Islet precursor cell (in vitro differentiated cells): ENCODE results near the gene GALNT2.

Experiments
- DNase-seq: peaks from one replicate; pipeline ENCODE4 v3.0.0-alpha.2; 2018

Gene GALNT2

DNA sequence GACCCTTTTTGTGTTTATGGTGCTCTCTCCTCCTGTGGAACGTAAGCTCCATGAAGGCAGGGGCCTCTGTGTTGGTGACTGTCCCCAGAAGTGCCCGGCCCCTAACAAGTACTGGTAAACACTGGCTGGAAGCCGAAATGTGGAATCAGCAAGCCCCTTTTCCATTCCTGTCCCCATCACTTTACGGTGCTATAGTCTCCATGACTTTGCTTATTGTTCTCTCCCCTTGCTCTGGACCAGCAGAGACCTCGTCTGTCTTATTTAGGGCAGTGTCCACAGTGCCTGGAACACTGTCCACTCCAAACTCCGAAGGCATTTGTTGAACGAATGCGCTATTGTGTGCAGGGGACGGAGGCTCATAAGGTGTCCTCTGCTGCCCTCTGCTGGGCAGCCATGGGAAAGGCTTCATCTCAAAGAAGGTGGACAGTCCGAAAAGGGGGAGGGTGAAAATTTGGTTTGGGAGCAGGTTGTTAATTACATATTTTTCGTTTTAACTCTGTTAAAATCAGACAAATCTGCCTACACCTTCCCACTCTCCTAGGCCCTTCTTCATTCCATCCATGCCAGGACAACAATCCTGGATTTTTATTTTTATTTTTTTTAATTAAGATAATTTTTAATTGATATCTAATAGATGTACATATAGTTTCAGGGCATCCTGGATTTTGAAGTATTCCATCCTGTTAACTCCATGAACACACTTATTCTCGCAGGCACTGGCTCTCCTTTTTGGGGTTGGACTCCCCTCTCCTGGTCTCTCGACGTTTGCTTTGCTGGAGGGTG is 243.5 kb downstream of the GALNT2 start:
- peak; percentile 79 for DNase-seq

DNA sequence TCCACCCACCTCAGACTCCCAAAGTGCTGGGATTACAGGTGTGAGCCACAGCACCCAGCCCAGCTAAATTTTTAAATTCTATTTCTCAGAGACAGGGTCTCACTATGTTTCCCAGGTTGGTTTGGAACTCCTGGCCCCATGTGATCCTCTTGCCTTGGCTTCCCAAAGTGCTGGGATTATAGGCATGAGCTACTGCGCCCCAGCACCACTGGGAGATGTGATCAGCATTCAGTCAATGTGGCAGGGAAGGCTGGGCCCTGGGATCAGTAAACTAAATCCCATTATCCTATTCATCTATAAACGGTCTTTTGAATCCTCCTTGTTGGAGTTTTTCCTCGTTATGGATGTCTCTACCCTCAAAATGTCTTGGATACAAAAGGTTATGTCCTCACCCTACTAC is 245.6 kb downstream of the GALNT2 start:
- no peak for DNase-seq

DNA sequence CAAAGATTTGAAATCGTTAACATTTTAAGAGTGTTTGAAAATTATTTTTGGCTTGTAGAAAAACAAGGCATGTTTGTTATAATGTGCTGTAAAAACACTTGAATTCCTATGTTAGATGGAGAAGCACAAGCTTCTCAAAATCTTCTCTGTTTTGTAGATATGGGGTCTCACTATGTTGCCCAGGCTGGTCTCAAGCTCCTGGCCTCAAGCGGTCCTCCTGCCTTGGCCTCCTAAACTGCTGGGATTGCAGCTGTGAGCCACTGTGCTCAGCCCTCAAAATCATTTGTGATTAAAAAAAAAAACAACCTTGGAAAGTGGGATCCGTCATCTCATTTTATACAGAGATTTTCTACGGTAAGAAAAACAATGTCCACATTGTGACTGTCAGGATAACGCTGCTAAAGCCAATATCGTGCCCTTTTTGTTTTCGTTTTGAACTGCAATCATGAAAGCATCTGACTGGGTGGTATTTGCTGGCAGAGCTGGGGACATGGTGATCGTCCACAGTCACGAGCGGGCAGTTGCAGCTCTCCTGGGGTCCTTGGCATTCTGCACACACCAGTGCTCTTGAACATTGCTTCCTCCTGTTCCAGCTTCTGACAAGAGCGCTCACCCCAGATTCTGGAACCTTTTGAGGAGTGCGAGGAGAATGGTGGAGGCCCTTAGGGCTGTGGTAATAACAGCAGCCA is 246.6 kb downstream of the GALNT2 start:
- no peak for DNase-seq

DNA sequence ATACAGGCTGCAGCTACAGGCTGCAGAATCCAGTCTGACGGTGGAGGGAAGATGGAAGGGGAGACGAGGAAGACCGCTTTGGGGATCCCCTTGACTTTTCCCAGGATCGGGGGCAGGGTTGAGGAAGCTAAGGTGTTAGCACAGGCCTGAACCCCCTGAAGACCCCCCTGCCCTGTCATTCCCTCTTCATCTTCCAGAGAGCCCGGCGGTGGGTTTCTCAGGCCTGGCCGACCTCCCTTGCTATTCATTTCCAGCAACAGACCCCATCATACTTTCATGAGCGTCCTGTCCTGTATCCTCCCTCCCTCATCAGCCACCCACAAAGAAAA is 247.1 kb downstream of the GALNT2 start:
- no peak for DNase-seq

DNA sequence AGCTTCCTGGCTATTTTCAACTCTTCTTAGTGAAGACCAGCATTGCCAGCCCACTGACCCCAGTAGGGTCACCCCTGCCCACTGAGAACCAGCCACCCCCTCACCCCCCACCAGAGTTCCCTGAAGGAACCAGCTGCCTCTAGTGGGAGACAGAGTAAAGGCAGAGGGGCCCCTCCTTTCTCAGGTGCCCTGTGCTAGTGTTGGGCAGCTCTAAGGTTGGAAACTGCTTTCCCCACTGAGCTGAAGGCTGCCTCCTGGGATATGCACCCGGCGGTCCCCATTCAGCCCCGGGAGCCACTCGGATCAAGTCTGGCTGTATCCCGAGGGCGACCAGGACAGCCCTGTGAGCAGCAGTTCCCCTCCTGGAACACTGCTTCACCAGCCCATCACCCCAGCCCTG is 248.1 kb downstream of the GALNT2 start:
- no peak for DNase-seq

DNA sequence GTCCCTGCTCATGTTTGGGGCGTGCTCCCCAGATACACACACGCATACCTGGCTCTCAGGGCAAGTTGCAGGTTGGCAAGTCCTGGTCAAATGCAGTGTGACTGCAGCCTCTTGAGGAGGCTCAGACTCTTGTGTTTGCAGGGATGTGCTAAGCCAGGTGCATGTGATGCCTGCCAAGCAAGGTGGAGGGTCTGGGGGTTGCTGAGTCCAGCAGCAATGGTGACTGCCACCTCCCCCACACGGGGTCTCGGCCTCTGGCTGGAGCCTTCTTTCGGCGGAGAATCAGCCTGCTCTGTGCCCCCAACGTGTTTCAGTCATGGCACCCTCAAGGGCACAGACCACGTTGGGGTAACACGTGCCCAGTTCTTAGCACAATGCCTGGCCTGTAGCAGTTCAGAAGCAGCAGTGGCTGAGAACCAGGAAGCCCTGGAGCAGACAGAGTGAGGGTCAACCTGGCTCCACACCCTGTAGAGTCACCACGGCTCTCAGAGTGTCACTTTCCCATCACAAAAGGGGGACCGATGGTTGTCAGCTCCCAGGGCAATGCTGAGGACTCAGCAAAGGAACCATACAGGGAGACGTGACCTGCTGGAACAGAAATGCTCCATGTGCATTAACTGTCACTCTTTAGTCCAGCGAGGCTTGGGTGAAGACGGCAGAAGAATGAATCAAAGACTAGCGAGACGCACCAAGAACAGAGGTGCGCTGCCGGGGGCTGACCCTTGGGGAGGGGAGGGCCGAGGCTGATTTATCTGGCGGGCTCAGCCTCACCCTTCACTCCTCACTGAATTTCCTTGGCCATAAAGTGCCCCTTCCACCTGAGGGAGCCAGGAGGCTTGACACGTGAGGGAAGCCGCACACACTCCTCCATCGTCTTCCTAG is 250.1 kb downstream of the GALNT2 start:
- no peak for DNase-seq

DNA sequence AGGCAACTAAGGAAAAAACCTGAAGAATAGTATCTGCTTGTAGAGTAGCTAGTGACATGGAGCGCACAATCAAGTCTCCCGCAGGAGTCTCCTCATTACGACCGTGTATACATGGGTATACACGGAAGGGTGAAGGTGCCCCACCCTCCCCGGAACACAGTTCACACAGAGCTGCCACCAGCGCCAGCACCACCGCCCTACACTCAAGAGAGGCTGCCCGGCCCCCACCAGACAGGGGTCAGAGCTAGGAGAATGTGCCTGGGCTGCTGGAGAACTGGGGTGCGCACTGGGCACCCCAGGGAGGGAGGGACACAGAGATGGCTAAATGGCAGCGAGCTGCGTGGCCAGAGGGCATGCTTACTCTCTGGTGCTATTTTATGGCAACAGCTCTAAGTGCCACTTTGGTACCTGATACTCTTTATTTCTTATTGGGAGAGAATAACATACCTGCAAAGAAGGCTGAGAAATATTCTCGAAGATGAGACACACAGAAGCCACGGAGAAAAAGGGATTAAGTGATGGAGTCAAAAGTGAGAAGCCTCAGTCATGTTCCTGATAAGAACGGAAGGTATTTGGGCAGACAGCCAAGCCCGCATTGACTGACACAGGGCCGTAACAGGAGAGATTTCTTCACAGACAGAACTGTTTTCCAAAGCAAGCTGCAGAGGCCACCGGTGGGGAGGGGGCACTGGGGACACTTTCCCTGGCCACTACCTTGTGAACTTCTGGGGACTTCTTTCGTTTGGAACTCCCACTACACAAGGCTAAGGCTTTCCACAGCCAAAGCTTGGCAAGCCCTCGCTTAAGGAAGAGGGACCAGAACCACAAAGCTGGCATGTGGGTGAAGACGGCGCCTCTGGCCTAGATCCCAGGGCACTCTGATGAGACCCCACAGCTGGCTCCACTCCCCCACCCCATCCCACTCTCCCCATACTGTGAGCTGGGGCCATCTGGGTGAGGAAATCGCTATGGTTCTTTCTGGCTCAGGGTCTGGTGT is 251.1 kb downstream of the GALNT2 start:
- DNase-seq, result no peak

DNA sequence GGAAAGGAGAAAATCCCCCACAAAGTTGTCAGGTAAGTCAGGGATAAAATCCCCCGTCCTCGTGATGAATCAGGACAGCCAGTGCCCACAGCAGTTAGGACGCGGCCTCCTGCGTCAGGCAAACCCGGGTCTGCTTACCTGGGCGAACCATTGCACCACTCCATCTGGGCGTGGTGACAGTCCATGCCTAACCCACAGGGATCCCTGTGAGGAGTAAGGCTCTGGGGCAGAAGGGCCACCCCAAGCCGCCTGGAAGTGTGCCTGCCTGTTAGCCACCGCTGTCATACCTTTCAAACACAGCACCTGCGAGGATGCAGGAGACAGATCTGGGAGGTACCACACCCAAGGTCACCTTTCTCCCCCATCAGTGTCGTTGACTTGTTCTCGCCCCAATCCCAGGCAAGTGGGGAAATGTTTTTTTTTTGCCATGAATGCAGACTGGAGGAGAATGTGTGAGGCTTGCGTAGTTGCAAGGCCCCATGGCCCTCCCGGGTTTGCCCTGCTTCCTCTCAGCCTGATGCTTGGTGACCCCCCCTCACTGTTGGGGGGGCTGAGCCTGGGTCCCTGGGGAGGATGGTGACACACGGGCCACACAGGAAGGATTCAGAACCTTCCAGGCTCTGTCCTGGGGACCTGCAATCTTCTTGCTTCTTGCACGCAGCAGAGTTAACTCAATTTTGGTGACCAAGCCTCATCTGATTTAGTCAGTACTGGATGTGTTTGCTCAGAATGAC is 252.1 kb downstream of the GALNT2 start:
- no peak for DNase-seq

DNA sequence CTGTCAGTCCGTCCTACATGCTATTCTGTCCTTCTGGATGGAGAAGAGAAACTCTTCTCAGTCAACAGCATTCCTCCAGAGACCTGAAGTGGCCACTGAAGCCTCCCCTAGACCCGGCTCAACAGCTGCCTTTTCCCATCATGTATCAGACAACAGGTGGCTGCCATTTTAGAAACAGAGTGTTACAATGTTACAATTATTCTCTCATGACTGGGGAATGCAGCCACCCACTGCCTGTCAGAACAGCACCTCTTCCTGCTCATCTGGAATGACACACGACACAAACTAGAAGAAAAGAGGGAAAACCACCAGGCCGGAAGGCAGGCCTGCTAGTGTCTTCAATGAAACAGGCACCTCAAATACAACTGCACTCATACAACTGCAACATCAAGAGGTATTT is 253.8 kb downstream of the GALNT2 start:
- DNase-seq, result no peak

DNA sequence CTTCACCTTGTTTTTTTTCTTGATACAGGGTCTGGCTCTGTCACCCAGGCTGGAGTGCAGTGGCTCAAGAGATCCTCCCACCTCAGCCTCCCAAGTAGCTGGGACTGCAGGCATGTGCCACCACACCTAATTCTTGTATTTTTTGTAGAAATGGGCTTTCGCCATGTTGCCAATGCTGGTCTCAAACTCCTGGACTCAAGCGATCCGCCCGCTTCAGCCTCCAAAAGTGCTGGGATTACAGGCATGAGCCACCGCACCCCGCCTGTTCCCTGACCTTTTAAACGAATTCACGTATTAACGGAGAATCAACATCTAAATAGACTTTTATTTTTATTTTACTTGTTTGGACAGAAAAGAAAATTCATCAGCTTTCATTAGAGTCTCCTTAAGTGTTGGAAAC is 254.3 kb downstream of the GALNT2 start:
- no peak for DNase-seq

DNA sequence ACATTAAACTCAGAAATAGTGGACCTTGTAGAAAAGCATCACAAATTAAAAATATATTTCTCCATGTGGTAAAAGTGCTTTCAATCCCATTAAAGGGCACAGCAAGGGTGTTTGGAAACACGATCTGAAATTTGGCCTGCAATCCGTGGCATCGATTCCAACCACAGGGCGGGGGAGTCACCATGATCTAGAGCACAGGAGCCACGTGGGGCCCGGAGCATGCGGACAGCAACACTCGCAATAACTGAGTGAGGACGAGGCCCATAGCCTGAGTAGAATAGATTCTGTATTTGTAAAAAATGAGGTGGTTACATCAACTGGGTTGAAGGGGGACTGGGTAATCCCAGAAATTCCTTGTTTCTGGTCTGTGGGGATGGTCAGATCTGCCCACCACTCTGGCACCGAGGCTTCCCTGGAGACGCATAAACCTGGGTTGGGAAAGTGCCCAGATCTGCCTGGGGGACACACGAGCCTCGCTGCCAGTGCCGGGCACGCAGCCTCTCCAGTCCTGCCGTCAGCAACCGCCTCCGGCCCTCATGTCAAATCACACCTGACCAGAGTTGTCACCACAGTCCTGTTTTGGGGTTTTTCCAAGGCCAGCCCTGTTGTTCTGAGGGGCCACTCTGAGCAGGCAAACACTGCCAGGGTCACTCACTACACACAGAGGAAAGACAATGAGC is 254.8 kb downstream of the GALNT2 start:
- DNase-seq, result no peak

DNA sequence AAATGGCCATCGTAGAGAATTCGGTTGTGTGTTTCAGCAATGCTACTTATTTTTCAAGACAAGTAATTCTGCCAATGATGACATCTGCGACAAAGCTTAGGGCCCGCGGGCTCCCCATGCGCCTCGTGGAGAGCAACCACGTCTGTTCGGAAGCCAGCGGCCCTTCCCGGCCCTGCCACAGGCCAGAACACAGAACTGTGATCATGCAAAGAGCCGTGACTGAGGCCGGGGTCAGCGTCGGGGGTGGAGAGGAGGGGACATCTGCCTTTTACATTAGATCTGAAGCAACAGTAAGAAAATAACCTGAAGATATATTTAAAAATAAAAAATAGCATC is 255.4 kb downstream of the GALNT2 start:
- DNase-seq, result no peak

DNA sequence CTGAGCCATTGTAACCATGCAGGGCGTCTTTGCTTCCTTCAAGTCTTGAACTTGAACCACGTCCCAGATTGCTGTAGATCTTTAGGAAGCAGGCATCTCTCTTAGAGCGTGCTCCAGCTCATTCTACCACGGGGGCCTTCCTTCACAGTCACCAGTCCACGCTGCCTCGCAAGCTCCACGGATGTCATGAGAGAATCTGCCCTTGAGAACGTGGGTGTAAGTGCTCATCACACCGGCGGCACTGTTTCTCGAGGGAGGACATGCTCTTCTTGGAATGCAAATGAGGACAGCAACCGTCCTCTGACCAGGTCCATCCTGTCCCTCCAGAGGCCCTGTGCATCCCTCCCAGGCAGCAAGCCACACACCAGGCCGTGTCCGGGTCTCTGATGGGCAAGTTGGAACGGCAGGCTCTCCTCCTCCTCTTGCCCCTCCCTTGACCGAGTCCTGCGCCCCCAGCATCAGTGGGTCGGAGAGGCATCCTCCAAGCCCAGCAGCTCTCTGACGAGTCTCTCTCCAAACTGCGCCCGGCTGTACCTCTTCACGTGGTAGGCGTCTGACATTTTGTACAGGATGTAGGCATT is 256.0 kb downstream of the GALNT2 start:
- DNase-seq, result no peak

DNA sequence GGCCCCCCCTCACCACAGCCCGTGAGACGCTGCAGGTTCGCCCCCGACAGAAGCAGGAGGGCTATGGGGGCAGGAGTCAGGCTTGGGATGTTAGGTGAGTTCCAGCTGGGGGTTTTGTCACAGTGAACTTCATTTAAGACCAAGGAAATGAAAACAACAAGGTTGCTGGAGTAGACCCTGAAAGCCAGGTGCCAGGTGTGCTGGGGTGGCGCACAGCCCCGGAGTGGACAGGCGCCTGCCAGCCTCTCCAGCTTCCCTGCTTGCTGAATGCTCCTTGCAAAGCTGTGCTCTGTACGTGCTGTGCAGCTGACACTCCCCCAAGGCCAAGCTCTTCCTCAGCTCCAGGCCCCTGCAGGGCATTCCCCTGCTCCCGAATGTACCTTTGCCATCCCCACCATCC is 256.6 kb downstream of the GALNT2 start:
- no peak for DNase-seq

DNA sequence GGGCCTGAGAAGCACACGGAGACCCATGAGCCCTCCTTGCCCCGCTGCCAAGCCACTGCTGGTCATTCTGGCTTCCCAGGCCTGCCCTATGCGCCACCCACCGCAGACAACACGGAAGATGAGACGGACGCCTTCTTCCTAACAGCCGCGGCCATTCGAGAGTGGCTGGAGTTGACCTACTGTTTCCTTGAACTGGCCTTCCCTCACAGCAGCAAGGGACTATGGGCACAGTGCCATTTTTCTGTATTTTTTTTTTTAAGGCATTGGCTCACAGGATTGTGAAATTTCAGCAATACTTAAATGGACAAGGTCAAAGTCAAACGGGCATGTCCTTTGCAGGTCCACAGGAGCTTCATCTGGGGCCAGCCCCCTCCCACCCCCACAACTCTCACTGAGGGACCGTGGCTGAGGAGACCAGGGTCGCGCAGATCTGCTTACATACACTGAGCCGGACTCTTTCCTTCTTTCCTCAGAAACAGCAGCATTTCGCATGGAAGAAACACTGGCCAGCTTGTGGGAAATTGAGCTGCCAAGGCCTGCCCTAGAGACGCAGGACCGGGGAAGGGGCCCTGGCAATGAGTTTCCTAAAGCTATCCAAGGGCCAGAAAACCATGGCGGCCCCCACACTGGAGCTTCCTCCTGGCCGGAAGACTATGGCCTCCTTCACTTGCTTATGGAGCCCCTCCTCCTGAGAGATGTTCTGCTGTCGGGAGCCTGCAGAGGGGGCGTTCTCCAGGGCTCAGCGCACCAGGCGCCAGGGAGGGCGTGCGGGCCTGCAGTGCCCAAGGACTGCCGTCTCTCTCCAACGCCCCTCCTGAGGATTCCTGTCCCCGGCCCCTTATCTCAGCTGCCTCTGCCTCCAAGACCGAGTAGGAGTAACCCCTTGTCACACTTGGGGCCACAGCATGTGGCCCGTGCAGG is 260.2 kb downstream of the GALNT2 start:
- no peak for DNase-seq

DNA sequence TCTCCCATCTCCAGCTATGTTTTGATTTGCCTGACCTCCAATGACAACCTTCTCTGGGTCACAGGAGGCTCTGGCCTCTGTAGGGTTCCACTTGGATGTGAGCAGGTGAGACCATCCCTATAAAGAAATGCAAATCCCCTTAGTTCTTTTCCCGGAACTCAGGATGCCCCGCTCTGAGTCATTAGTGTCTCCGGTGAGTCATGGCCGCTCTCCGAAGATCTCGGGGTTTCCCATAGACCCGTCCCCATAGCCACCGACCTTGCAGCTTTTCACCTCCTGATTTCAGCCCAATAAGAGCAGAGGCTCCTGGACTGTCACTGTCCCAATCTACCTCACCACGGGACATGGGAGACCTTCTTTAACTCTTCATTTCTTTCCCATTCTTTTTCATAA is 260.9 kb downstream of the GALNT2 start:
- DNase-seq, result no peak

DNA sequence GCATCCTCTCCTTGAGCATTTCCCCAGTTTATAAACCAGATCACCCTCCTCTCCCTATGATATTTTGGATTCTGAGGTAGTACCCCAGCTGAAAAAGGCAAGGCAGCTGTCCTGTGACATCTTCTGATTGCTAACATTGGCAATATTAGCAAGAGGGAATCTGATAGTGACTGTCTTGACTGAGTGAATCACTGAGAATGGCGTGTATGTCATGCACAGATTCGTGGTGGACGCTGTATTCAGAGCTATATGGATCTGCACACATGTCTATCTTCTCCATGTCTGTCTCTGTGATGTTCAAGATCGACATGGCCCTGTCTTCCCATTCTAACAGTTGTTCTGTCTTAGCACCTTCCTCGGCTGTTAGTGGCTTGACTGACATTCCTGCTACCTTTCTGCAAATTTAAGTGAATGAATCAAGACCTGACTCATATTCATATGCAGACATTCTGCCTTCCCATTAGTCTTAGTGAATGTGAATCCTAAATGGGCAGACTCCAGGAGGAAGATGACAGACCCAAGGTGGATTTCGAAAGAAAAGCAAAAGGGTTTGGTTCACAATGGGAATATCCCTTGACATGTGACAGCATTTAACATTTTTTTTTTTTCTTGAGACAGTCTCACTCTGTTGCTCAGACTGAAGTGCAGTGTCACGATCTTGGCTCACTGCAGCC is 261.4 kb downstream of the GALNT2 start:
- DNase-seq, result no peak

DNA sequence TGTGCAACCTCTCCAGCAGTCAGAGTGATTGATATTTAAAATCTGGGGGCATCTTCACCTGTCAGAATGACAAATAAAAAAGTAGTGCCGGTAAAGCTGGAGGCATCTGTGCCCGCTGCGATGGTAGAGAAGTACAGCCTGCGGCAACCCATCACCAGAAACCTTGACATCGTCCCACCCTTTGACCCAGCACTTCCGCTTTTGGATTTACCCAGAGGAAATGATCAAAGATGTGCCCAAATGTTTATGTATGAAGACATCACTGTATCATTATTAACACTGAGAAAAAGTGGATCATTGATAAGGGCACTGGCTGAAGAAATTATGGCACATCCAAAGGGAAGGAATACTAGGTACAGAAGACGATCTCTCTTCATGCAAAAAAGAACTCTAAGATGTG is 263.1 kb downstream of the GALNT2 start:
- no peak for DNase-seq
